HepG2 (cell line): ENCODE results near the gene ANO2. TPM values are rescaled to one million over a fixed set of nuclear protein-coding genes. Genes with fewer than 3 reads are reported as not detected.

Experiments
- ATAC-seq: fragments of 200-7000 bp; cut with Tn5 transposase; 3 replicates; pipeline ENCODE4 v1.9.1; 2020; ENCODE audit warnings: mild to moderate bottlenecking, moderate library complexity
- BruUV-seq: library from RNA; stranded (reverse); fragments of 400-500 nt; replicated peaks from 2 replicates; lab custom pipeline; 2021; lab: Mats Ljungman, UMichigan
- CTCF ChIA-PET: fragments of 300-600 bp; formaldehyde crosslinking; extraction: SDS; loops from one replicate; lab custom pipeline; 2021; ENCODE audit warnings: low total read pairs, inconsistent platforms, low intra/inter-chr PET ratio; lab: Yijun Ruan, JAX
- POLR2A ChIA-PET: fragments of 350-600 bp; sonication (Branson Sonifier 250); formaldehyde crosslinking; loops from one replicate; lab custom pipeline; 2020; ENCODE audit warnings: antibody characterized with exemption, inconsistent platforms; lab: Yijun Ruan, JAX
- DNase-seq: peaks from one replicate; pipeline ENCODE4 v3.0.0-alpha.2; 2015; ENCODE audit warnings: low spot score
- FAIRE-seq: peaks from 3 replicates; lab custom pipeline; 2011; peaks lifted over from hg19 to GRCh38; lab: Jason Lieb, UNC
- H2AFZ ChIP-seq: one replicate; pipeline ENCODE4 v1.6.1; 2011; ENCODE audit warnings: low read length, inconsistent platforms
- H3K27ac ChIP-seq: fragments of 300-600 bp; 3 replicates; pipeline ENCODE4 v1.8.0; 2011; ENCODE audit warnings: mixed run types, mild to moderate bottlenecking, mixed read lengths, low read length, inconsistent platforms; ENCODE audit not compliant: insufficient read depth; ENCODE audit errors: extremely low read length
- H3K27me3 ChIP-seq, 2 experiments: fragments of 200-600 bp in 1 of 2; 2 replicates in 1 of 2; 3 replicates in 1 of 2; pipeline versions ENCODE4 v1.6.0 to v1.8.0; 2011; ENCODE audit warnings: low read length in 2 of 2, mild to moderate bottlenecking in 2 of 2, moderate library complexity in 2 of 2, inconsistent platforms in 1 of 2; ENCODE audit not compliant: insufficient read depth in 2 of 2, control insufficient read depth in 1 of 2
- H3K36me3 ChIP-seq, 2 experiments: fragments of 200-600 bp in 1 of 2; replicated peaks in 1 of 2; 2 replicates in 1 of 2; 3 replicates in 1 of 2; pipeline versions ENCODE4 v1.5.1 to v1.8.0; 2011; ENCODE audit warnings: low read length in 2 of 2, inconsistent platforms in 1 of 2; ENCODE audit not compliant: insufficient read depth in 2 of 2, control insufficient read depth in 1 of 2
- H3K4me1 ChIP-seq: 2 replicates; pipeline ENCODE4 v1.5.1; 2012; ENCODE audit warnings: low read length, inconsistent platforms; ENCODE audit not compliant: insufficient read depth
- H3K4me2 ChIP-seq: 2 replicates; pipeline ENCODE4 v1.6.0; 2011; ENCODE audit warnings: low read depth, low read length, inconsistent platforms
- H3K4me3 ChIP-seq, 3 experiments: fragments of 200-600 bp in 1 of 3; sonication (generic), shearing (Covaris generic) in 1 of 3; replicated peaks in 1 of 3; 2 replicates each; pipeline ENCODE4 v1.5.1; 2011 to 2016; ENCODE audit warnings: low read length in 3 of 3, inconsistent platforms in 2 of 3, low read depth in 2 of 3, mild to moderate bottlenecking in 2 of 3, control low read depth in 1 of 3, mixed read lengths in 1 of 3; ENCODE audit not compliant: insufficient read depth in 1 of 3
- H3K79me2 ChIP-seq: one replicate; pipeline ENCODE4 v1.6.1; 2011; ENCODE audit warnings: low read length, inconsistent platforms; ENCODE audit not compliant: insufficient read depth
- H3K9ac ChIP-seq: 2 replicates; pipeline ENCODE4 v1.6.0; 2011; ENCODE audit warnings: mild to moderate bottlenecking, low read depth, low read length, inconsistent platforms; ENCODE audit not compliant: insufficient read depth
- H3K9me3 ChIP-seq: 2 replicates; pipeline ENCODE4 v1.5.1; 2012; ENCODE audit warnings: mild to moderate bottlenecking, low read length
- H4K20me1 ChIP-seq: 2 replicates; pipeline ENCODE4 v1.6.0; 2011; ENCODE audit warnings: inconsistent platforms, mild to moderate bottlenecking, low read length, moderate library complexity; ENCODE audit not compliant: insufficient read depth
- ADNP ChIP-seq: sonication (generic); formaldehyde crosslinking; IDR thresholded peaks from 2 replicates; pipeline ENCODE4 v1.4.0; 2020; ENCODE audit warnings: missing genetic modification reagents
- BATF2 ChIP-seq: sonication (generic); formaldehyde crosslinking; IDR thresholded peaks from 2 replicates; pipeline ENCODE4 v1.8.0; 2022; ENCODE audit warnings: mild to moderate bottlenecking, missing genetic modification reagents, moderate library complexity
- DNMT3B ChIP-seq: conservative IDR thresholded peaks from 2 replicates; pipeline ENCODE4 v1.6.1; 2016; ENCODE audit warnings: missing biosample characterization, control low read depth
- HDAC1 ChIP-seq: sonication (generic); formaldehyde crosslinking; IDR thresholded peaks from 2 replicates; pipeline ENCODE4 v1.5.1; 2020; ENCODE audit warnings: mild to moderate bottlenecking, missing genetic modification reagents
- MNT ChIP-seq: fragments of 450-650 bp; IDR thresholded peaks from 2 replicates; pipeline ENCODE4 v1.6.1; 2016
- MYNN ChIP-seq: sonication (generic); formaldehyde crosslinking; IDR thresholded peaks from 2 replicates; pipeline ENCODE4 v1.4.0; 2020; ENCODE audit warnings: mild to moderate bottlenecking, low read depth, missing genetic modification reagents
- NFIC ChIP-seq: IDR thresholded peaks from 2 replicates; pipeline ENCODE4 v1.6.1; 2012; ENCODE audit warnings: mild to moderate bottlenecking, low read length, inconsistent platforms
- RBM22 ChIP-seq: fragments of 200-400 bp; formaldehyde crosslinking; optimal IDR thresholded peaks from 2 replicates; pipeline ENCODE3; 2017; ENCODE audit warnings: mild to moderate bottlenecking, low read length, moderate library complexity
- SP5 ChIP-seq: IDR thresholded peaks from 2 replicates; pipeline ENCODE4 v1.6.1; 2016; ENCODE audit warnings: low read depth, borderline replicate concordance
- TAF1 ChIP-seq: sonication (generic); formaldehyde crosslinking; IDR thresholded peaks from 2 replicates; pipeline ENCODE4 v1.4.0; 2020; ENCODE audit warnings: missing genetic modification reagents
- TEAD2 ChIP-seq: sonication (generic); formaldehyde crosslinking; IDR thresholded peaks from 2 replicates; pipeline ENCODE4 v1.9.0; 2021; ENCODE audit warnings: missing genetic modification reagents
- ZBTB37 ChIP-seq: sonication (generic); formaldehyde crosslinking; IDR thresholded peaks from 2 replicates; pipeline ENCODE4 v1.4.0; 2020; ENCODE audit warnings: mild to moderate bottlenecking, missing genetic modification reagents
- ZNF251 ChIP-seq: sonication (generic); formaldehyde crosslinking; IDR thresholded peaks from 2 replicates; pipeline ENCODE4 v1.9.0; 2021; ENCODE audit warnings: mild to moderate bottlenecking, missing genetic modification reagents
- ZNF703 ChIP-seq: sonication (generic); formaldehyde crosslinking; IDR thresholded peaks from 2 replicates; pipeline ENCODE4 v1.5.1; 2020; ENCODE audit warnings: missing genetic modification reagents, mild to moderate bottlenecking, moderate library complexity, borderline replicate concordance
- ZNF761 ChIP-seq: sonication (generic); formaldehyde crosslinking; conservative IDR thresholded peaks from 2 replicates; pipeline ENCODE4 v1.4.0; 2020; ENCODE audit warnings: mild to moderate bottlenecking, missing genetic modification reagents
- ZNF839 ChIP-seq: sonication (generic); formaldehyde crosslinking; IDR thresholded peaks from 2 replicates; pipeline ENCODE4 v1.4.0; 2020; ENCODE audit warnings: missing genetic modification reagents, mild to moderate bottlenecking, borderline replicate concordance
- WGBS: methylation state at CpG from one replicate; pipeline ENCODE4 v1.1.6; 2017; ENCODE audit warnings: low lambda C conversion rate; 5-methylcytosine and 5-hydroxymethylcytosine counted together
- in situ Hi-C: cut with HindIII; loops from 2 replicates; pipeline ENCODE4 v1.10.0; 2017; ENCODE audit warnings: low pct_unique_long_range_greater_than_20kb; ENCODE audit not compliant: extremely low pct_ligation_motif_present
- intact Hi-C: fragments of 100-400 bp; cut with micrococcal nuclease; formaldehyde crosslinking; loops from one replicate; pipeline ENCODE4 v1.10.0; 2022; ENCODE audit not compliant: unreplicated experiment
- polyA plus RNA-seq, 8 experiments: library from polyadenylated mRNA; depleted of rRNA in 3 of 8; stranded (reverse) in 7 of 8; unstranded in 1 of 8; fragments of >200 nt; fragmentation: Illumina TruSeq in 4 of 8; extraction: Trizol in 4 of 8; gene quantifications; 2 replicates each; pipeline versions ENCODE4 v1.2.1 to v1.2.3, GENCODE V29; 2011 to 2016; ENCODE audit warnings: low read depth in 4 of 8, missing spikeins in 1 of 8, mixed read lengths in 1 of 8; ENCODE audit not compliant: insufficient read depth in 1 of 8
- total RNA-seq, 5 experiments: library from RNA; depleted of rRNA; stranded (reverse); fragments of >200 nt; fragmentation: Illumina TruSeq; extraction: Trizol; gene quantifications; 2 replicates each; pipeline ENCODE4 v1.2.3, GENCODE V29; 2016; ENCODE audit warnings: low read depth in 1 of 5

Gene ANO2
- total and polyA plus RNA-seq, 2 of the 13 experiments (the other 11 are each of a cell fraction or from before 2014, with no cell fraction given), result 0.18 TPM; not detected in 1

GRCh38 chr12:5792343-5792742, 152.7 kb downstream of the ANO2 start:
- no peak for TF ChIP-seq SP5
- TF ChIP-seq ZNF839 (CRISPR knock-in tag), result no peak
- no peak for TF ChIP-seq NFIC
- no peak for TF ChIP-seq TEAD2 (CRISPR knock-in tag)
- TF ChIP-seq MYNN (CRISPR knock-in tag), result no peak
- TF ChIP-seq ADNP (CRISPR knock-in tag), result no peak
- no peak for TF ChIP-seq TAF1
- no peak for TF ChIP-seq ZNF251 (CRISPR knock-in tag)
- no peak for TF ChIP-seq ZNF703 (CRISPR knock-in tag)
- no peak for TF ChIP-seq RBM22
- no peak for TF ChIP-seq ZNF761 (CRISPR knock-in tag)
- no peak for TF ChIP-seq DNMT3B
- TF ChIP-seq MNT, result no peak
- TF ChIP-seq HDAC1, result no peak
- no peak for TF ChIP-seq BATF2 (CRISPR knock-in tag)
- TF ChIP-seq ZBTB37, result no peak
- TF ChIP-seq, all 625 proteins: peak for 0
- Histone ChIP-seq H2AFZ (no peak overlapping the region), H4K20me1 (no peaks in the 10 kb centered on the region), H3K79me2 (no peaks in the 10 kb centered on the region), H3K4me1 (no peaks in the 10 kb centered on the region), H3K9me3 (no peaks in the 10 kb centered on the region), H3K4me3 (no peak overlapping the region), H3K9ac (no peak overlapping the region), H3K4me2 (no peak overlapping the region), H3K36me3 (no peaks in the 10 kb centered on the region), H3K27ac (no peak overlapping the region), H3K27me3 (peaks cover 5 to 11% of the 10 kb centered on the region in 2 experiments; a peak in 3 of 5 replicates)
- ChIA-PET CTCF (no interaction called here), POLR2A (no interaction called here)
- in situ Hi-C loops (loop anchor here (10.0 kb wide), 1 partner anchor 598 kb away; no protein-coding TSS in a partner anchor), intact Hi-C loops (no loop called here)
- no TSS peak for BruUV-seq
- WGBS, result 5% methylated on average over 5 of the region's 5 CpGs
- DNase-seq (no peak), ATAC-seq (no peak), FAIRE-seq (no peak)
